Prostate gland (tissue), 1 donor: ENCODE data around the gene SUGCT.

ENCODE experiments used
- POLR2A ChIP-seq: fragments of 450-650 bp; IDR thresholded peaks from one replicate; pipeline ENCODE4 v1.6.1; 2016; ENCODE audit warnings: antibody characterized with exemption, mild to moderate bottlenecking
- POLR2AphosphoS5 ChIP-seq: sonication (generic); formaldehyde crosslinking; IDR thresholded peaks from one replicate; pipeline ENCODE4 v1.6.1; 2017; ENCODE audit warnings: antibody characterized with exemption

DNA sequence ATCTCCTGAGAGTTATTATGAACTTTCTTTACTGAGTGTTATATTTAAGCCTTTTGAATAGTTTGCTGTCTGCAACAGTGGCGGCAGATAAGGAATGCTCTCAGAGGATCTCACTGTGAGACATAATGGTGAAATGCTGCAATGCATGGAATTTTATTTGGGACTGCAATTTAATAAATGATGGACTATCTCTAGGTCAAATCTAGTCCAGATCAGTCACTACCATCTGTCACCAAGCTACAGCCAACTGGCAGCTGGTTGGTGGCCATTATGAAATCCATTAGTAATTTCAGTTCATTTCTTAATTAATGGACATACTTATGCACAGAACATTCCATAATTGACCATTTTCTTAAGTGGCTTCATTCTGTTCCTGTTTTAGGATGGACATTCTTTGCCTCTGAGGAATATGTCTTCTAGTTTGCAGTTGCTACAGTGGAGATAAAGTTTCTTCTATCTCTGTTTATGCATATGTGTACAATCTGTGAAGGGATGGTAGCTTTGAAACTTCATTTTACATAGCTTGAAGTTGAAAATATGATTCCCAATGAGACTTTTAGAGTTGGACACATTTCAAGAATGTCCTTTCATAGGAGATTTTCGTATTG is 586.6 kb downstream of the SUGCT start:
- TF ChIP-seq POLR2AphosphoS5 = no peak
- TF ChIP-seq POLR2A = no peak
